ENCODE data around the gene NXPH4.

The NXPH4 gene

DNA sequence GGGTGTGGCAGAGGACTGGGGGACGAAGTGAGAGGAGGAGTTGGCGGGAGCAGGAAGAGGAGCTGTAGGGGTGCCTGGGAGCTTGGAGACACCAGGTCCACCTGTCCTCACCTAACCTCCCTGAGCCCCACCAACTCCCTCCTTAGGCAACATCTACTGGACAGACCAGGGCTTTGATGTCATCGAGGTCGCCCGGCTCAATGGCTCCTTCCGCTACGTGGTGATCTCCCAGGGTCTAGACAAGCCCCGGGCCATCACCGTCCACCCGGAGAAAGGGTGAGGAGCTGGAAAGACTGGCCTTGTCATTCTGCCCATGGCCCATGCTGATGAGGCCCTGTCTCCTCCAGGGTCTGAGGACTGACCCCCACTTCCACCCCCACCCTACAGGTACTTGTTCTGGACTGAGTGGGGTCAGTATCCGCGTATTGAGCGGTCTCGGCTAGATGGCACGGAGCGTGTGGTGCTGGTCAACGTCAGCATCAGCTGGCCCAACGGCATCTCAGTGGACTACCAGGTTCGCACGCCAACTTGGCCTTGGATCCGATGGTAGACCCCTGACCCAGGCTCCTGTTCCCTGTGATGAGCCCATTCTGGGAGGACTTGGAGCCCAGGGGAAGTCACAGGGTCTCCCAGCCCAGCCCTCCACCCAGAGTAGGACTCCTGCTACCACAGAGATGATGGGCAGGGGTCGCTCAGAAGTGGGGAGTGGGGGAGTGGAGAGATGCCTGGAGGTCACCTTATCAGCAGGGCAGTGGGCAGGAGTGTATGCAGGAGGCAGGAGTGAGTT is 32.5 kb upstream of the NXPH4 start:
- FAIRE-seq = no peak

DNA sequence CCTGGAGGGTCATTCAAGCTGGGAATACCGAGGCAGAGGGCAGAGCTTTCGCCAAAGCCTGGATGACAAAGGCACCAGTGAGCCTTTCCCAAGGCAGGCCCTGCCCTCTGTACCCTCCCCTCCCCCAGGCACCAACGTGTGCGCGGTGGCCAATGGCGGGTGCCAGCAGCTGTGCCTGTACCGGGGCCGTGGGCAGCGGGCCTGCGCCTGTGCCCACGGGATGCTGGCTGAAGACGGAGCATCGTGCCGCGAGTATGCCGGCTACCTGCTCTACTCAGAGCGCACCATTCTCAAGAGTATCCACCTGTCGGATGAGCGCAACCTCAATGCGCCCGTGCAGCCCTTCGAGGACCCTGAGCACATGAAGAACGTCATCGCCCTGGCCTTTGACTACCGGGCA is 31.2 kb upstream of the NXPH4 start:
- FAIRE-seq = no peak

DNA sequence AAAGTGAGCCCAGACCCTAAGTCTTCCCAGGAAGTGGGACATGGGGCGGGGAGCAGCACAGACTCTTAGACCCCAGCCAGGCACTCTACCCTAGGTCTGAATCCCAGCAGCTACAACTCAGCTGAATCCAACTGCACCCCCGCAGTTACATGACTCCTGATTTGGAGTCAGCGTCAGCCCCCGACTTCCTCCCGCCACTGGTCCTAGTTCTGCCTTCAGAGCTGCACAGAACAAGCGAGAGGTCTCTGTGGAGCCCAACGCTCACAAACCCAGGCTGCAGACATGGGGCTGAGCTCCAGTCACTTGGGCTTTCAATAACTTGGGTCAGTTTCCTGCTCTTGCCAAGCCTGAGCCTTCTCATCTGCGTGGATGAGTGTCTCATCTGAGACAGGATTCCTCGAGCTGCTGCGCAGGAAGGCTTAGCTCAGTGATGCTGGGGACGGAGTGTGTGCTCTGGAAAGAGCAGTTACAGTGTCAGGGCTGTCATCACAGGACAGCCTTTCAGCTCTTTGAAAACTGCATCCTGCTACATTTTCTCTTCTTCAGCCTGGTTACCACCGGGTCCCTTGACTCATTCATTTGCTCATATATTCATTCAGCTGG is 30.6 kb upstream of the NXPH4 start:
- no peak for FAIRE-seq

DNA sequence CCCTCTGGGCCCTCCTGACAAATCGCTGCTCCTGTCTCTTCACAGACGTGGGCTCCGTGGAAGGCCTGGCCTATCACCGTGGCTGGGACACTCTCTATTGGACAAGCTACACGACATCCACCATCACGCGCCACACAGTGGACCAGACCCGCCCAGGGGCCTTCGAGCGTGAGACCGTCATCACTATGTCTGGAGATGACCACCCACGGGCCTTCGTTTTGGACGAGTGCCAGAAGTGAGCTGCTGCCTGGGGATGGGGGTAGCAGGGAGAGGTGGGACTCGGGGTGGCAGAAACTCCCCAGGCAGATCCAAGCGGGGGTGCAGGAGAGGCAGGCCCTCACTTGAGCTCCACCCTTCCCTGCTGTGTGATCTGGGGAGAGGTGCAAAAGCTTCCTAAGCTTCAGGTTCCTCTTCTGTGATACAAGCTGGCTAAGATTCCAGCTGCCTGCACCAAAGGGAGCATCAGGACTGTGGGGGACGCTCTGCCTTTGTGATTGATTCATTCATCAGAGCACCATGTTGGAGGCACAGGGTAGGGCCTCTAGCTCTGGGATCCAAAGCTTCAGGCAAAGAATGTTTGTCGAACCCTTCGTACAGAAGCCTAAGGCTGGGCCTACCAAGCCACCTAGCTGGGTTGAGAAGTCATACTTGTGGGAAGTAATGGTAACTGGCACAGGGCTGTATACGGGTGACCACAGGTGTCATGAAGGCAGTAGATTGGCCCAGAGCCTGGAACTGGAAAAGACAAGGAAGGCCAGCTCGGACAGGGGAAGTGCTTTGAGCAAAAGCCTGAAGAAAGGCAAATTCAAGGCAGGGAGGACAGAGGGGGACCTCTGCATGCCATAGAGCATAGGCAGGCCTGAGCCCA is 29.1 kb upstream of the NXPH4 start:
- FAIRE-seq = no peak

DNA sequence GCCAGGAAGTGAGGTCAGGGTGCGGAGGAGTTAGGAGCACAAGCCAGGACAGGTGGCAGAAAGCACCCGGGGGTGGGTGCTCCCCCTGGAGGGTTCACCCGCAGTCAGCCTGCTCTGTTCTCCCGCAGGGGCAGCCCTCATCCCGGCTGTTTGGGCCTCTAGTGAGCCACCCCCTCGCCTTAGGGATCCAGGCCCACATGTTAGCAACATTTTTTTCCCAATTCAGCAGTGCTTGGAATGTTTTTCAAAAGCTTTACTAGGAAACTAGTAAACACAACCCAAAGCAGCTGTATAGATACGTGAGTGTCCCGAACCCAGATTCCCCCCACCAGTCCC is 28.5 kb upstream of the NXPH4 start:
- no peak for FAIRE-seq

DNA sequence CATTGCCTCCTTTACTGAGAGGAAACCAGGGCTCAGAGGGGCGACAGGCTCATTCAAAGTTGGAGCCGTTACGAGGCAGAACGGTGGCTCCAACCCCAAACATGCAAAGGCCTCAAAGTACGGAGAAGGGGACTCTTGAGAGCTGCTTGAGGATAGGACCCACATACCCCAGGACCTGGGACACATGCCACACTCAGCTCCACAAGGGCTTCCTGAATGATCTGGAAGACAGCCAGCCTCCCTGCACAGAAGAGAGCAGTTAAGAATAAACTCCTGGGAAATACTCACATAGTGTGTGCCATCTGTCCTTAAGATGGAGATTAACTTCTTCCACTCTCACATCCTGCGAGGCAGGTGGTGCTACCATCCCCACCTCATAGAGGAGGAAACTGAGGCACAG is 26.6 kb upstream of the NXPH4 start:
- FAIRE-seq = no peak

DNA sequence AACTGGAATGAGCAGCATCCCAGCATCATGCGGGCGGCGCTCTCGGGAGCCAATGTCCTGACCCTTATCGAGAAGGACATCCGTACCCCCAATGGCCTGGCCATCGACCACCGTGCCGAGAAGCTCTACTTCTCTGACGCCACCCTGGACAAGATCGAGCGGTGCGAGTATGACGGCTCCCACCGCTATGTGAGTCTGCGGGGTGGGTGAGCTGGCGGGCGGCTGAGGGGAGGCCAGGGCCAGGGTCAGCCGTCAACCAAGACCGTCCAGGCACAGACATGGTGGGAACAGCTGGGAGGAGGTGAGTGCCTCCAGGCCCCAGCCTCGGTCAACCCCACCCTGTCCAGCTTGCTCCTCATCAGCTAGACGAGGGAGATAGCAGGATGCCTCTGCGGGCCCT is 25.8 kb upstream of the NXPH4 start:
- FAIRE-seq = no peak

DNA sequence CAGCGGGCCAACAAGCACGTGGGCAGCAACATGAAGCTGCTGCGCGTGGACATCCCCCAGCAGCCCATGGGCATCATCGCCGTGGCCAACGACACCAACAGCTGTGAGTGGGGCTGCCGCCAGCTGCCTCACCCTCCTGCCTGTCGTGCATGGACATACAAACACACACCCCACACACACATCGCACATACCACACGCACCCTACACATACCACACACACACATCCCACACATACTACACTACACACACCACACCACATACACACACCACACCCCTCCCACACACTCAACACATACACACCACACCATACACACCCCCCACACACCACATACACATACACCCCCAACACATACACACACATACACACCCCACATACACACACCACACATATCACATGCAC is 25.2 kb upstream of the NXPH4 start:
- FAIRE-seq = no peak

DNA sequence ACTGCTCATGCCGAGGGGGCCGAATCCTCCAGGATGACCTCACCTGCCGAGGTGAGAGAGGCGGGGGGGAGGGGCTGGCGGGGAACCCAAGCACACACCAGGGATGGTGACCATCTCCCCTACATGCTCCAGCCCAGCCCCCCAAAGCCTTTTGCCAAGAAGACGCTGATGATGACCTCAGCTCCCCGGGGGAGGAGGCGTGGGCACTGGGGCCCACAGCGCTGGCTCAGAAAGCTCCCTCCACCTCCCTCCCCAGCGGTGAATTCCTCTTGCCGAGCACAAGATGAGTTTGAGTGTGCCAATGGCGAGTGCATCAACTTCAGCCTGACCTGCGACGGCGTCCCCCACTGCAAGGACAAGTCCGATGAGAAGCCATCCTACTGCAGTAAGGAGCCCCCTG is 23.7 kb upstream of the NXPH4 start:
- FAIRE-seq = no peak

DNA sequence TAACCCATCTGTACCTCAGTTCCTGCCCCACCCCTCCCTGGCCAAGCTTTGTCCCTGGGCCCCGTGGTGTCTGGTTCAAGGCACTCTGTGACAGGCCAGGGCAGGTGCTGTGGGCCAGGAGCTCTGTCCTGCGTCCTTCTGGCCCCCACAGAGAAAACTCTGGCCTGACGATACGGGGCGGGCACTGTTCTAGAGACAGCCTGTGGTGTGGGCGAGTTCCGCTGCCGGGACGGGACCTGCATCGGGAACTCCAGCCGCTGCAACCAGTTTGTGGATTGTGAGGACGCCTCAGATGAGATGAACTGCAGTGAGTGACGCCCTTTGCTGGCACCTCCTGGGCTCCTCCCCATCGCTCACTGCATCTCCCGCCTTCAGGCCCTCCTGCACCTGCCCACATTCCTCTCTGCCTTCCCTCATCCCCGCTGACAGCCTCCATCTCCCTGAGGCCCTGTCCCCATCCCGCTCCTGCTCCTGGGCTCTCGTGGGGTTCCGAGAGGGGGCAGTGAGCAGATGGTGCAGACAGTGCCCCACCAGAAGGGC is 22.8 kb upstream of the NXPH4 start:
- FAIRE-seq = no peak

DNA sequence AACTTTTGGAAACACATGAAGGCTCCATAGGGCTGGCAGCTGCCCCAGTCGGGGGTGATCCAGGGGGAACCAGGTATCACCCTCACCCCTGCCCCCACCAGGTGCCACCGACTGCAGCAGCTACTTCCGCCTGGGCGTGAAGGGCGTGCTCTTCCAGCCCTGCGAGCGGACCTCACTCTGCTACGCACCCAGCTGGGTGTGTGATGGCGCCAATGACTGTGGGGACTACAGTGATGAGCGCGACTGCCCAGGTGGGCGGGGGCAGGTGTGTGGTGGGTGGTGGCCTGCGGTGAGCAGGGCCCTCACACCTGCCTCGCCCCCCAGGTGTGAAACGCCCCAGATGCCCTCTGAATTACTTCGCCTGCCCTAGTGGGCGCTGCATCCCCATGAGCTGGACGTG is 22.3 kb upstream of the NXPH4 start:
- no peak for FAIRE-seq

DNA sequence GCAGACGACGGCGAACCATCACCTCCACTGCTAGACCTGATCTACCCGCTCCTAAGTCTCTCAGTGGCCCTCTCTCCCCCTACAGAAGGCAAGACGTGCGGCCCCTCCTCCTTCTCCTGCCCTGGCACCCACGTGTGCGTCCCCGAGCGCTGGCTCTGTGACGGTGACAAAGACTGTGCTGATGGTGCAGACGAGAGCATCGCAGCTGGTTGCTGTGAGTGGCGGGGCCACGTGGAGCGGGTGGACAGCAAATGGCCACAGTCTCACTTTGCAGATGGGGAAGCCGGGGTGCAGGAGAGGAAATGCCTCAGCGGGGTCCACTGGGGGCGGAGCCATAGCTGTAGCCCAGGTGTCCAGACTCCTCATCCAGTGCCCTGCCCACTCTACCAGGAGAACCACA is 21.4 kb upstream of the NXPH4 start:
- no peak for FAIRE-seq

DNA sequence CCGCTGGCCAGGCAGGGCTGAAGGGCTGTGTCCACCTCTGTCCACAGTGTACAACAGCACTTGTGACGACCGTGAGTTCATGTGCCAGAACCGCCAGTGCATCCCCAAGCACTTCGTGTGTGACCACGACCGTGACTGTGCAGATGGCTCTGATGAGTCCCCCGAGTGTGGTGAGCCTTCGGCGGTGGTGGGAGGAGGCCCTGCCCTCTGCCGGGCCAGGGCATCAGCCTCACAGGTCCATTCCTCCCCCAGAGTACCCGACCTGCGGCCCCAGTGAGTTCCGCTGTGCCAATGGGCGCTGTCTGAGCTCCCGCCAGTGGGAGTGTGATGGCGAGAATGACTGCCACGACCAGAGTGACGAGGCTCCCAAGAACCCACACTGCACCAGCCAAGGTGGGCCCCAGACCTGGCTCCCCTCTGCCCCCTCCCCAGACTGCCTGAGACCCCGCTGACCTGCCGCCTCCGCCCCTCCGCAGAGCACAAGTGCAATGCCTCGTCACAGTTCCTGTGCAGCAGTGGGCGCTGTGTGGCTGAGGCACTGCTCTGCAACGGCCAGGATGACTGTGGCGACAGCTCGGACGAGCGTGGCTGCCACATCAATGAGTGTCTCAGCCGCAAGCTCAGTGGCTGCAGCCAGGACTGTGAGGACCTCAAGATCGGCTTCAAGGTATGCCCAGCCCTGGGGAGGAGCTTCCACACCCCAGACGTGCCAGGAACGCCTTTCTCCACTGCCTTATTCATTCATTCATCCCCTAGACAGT is 20.8 kb upstream of the NXPH4 start:
- FAIRE-seq = no peak

DNA sequence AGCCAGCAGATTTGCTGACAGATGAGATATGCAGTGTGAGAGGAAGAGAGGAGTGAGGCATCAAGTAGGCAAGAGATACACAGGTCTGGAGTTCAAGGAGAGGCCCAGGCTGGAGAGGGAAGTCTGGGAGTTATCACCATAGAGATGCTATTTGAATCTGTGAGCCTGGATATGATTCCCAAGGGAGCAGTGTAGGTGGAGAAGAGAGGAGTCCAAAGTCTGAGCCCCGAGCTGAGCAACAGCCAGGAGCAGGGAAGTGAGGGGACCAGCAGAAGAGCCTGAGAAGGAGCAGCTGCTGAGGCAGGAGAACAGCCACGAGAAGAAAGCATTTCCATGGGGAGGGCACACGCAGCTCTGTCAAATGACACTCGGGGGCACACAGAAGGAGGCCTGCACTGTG is 20.2 kb upstream of the NXPH4 start:
- no peak for FAIRE-seq

DNA sequence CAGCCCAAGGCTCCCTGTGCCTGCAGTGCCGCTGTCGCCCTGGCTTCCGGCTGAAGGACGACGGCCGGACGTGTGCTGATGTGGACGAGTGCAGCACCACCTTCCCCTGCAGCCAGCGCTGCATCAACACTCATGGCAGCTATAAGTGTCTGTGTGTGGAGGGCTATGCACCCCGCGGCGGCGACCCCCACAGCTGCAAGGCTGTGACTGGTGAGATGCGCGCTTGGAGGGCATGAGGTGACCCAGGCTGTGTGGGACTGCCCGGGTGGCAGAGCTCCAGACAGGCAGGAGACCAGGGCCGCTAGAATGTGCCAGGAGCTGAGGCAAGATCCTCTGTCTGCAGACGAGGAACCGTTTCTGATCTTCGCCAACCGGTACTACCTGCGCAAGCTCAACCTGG is 19.6 kb upstream of the NXPH4 start:
- FAIRE-seq = no peak

DNA sequence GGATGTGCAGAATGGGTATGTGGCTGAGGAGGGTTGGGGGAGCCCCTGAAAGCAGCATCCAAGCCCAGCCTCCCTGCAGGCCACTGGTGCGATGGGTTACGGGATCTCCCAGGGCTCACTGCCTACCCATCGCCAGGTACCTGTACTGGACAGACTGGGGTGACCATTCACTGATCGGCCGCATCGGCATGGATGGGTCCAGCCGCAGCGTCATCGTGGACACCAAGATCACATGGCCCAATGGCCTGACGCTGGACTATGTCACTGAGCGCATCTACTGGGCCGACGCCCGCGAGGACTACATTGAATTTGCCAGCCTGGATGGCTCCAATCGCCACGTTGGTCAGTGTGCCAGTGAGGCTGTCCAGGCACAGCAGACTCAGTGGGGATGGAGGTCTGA is 18.3 kb upstream of the NXPH4 start:
- no peak for FAIRE-seq

DNA sequence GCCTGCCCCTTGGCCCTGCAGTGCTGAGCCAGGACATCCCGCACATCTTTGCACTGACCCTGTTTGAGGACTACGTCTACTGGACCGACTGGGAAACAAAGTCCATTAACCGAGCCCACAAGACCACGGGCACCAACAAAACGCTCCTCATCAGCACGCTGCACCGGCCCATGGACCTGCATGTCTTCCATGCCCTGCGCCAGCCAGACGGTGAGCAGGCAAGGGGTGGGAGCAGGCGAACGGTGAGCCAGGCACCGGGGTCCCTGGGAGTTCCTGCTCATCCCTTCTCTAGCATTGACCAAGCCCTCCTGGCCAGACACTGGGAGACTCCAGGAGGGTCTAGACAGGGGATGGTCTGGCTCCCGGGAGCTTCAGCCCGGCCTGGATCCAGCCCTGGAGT is 17.4 kb upstream of the NXPH4 start:
- no peak for FAIRE-seq

DNA sequence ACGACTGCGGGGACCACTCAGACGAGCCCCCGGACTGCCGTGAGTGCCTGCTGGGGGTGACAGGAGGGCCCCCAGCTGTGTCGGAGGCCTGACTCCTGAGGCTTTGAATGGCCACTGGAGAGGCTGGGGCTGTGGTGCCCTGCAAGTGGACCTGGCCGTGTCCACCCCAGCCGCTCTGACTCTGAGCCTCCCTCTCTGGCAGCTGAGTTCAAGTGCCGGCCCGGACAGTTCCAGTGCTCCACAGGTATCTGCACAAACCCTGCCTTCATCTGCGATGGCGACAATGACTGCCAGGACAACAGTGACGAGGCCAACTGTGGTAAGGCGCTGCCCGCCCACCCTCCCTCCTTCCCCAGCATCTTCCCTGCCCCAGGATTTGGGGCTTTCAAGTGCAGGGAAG is 16.1 kb upstream of the NXPH4 start:
- FAIRE-seq = no peak

DNA sequence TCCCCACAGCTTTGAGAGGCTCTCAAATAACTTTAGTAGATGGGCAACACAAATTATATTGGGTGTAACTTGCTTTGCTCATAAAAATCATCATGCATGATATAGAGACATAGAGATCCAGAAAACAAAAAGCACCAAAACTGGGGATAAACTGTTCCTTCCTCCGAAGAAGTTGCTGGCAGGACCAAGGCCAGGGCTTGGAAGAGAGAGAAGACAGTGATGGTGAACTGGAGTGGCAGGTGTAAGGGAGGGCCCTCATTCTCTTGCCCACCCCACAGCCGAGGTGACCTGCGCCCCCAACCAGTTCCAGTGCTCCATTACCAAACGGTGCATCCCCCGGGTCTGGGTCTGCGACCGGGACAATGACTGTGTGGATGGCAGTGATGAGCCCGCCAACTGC is 15.4 kb upstream of the NXPH4 start:
- no peak for FAIRE-seq

DNA sequence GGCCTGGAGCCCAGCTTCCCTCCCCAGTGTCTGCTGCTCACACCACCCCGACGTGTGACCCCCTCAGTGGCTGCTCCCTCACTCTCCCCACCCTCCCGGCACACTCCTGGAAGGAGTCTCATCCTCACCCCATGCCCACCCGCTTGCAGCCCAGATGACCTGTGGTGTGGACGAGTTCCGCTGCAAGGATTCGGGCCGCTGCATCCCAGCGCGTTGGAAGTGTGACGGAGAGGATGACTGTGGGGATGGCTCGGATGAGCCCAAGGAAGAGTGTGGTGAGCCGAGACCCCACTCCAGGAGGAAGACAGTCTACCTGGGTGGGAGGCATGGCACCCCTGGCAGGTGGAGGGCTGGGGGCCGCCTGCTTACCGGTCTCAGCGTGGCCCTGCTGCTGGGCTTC is 15.0 kb upstream of the NXPH4 start:
- FAIRE-seq = no peak

DNA sequence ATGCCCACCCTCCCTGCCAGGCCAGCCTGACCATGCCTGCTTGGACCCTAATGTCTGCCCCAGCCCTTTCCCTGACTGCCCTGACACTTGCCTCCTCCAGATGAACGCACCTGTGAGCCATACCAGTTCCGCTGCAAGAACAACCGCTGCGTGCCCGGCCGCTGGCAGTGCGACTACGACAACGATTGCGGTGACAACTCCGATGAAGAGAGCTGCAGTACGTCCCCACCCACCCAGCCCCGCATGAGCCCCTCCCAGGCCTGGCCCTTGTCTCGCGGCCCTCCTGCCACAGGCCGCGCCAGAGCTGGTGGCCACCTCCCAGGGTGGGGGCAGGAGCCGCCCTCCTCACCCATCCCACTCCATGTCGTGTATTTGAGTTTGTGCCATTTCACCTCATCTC is 14.3 kb upstream of the NXPH4 start:
- no peak for FAIRE-seq

DNA sequence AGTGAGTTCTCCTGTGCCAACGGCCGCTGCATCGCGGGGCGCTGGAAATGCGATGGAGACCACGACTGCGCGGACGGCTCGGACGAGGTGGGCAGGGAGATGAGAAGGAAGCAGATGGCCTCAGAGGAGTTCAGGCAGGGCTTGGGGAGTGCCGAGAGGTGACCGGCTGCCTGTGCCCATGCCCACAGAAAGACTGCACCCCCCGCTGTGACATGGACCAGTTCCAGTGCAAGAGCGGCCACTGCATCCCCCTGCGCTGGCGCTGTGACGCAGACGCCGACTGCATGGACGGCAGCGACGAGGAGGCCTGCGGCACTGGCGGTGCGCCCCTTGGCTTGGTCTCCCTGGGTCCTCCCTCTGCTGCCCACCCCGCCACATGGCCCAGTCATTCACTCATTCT is 13.4 kb upstream of the NXPH4 start:
- FAIRE-seq = no peak

DNA sequence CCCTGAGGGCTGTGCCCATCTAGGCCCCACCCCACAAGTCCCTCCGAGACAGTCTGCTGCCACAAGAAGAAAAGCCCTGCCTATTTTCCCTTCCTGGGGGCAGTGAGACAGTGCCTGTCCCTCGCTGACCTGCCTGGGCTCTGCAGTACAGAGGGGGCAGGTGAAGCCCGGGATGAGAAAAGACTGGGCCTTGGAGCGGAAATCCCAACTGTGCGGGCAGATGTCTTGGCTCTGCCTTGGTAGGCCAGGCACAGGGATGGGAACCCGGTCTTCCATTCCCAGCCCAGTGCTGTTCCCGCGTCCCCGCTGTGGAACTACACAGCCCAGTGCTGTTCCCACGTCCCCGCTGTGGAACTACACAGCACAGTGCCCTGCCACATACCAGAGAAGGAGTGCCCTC is 12.8 kb upstream of the NXPH4 start:
- FAIRE-seq = no peak

All from endometrium (tissue), 2 donors.